Psoas muscle (tissue), 8 donors: ENCODE results near the gene MYB. TPM values are rescaled to one million over a fixed set of nuclear protein-coding genes. Genes with fewer than 3 reads are reported as not detected.

Experiments used
- ATAC-seq, 4 donors: fragments of 200-7000 bp; cut with Tn5 transposase; one replicate each; pipeline ENCODE4 v1.9.1; 2020; ENCODE audit warnings: moderate library complexity in 3 of 4, mild to moderate bottlenecking in 2 of 4
- DNase-seq, 2 donors: peaks; one replicate each; pipeline ENCODE4 v3.0.0-alpha.2; 2020
- H3K27ac ChIP-seq: fragments of 200-600 bp; one replicate; pipeline ENCODE4 v1.8.0; 2022
- H3K27me3 ChIP-seq, 3 donors: fragments of 200-600 bp in 1 of 3; one replicate each; pipeline versions ENCODE4 v1.6.1 to v1.8.0; 2013 to 2022; ENCODE audit warnings: low read length in 2 of 3, mild to moderate bottlenecking in 2 of 3, moderate library complexity in 1 of 3; ENCODE audit not compliant: insufficient read depth in 3 of 3
- H3K36me3 ChIP-seq, 2 donors: fragments of 200-600 bp in 1 of 2; one replicate each; pipeline versions ENCODE4 v1.6.1 to v1.8.0; 2013 to 2022; ENCODE audit warnings: low read depth in 1 of 2, mild to moderate bottlenecking in 1 of 2, moderate library complexity in 1 of 2; ENCODE audit not compliant: insufficient read depth in 1 of 2
- H3K4me1 ChIP-seq: fragments of 200-600 bp; one replicate; pipeline ENCODE4 v1.8.0; 2022
- H3K4me3 ChIP-seq: fragments of 200-600 bp; one replicate; pipeline ENCODE4 v1.8.0; 2022; ENCODE audit warnings: mild to moderate bottlenecking
- H3K9me3 ChIP-seq: fragments of 200-600 bp; one replicate; pipeline ENCODE4 v1.8.0; 2022
- CTCF ChIP-seq: fragments of 200-600 bp; IDR thresholded peaks from one replicate; pipeline ENCODE4 v1.8.0; 2022; ENCODE audit warnings: antibody characterized with exemption
- WGBS, 3 donors: extraction: QIAGEN DNeasy Blood & Tissue Kit; methylation state at CpG; one replicate each; pipeline versions ENCODE4 v1.1.6 to v1.1.7; 2013; 5-methylcytosine and 5-hydroxymethylcytosine counted together
- intact Hi-C, 2 donors: fragments of 100-400 bp; cut with DNase I; formaldehyde crosslinking; loops; one replicate each; pipeline versions ENCODE4 v1.11.0 to v1.14.2; 2022
- polyA plus RNA-seq, 3 donors: library from polyadenylated mRNA; stranded (reverse); fragments of 200-250 nt; gene quantifications; one replicate each; pipeline ENCODE4 v1.2.3, GENCODE V29; 2013
- total RNA-seq, 4 donors: library from RNA; stranded (reverse); fragmentation: NEBNext Ultra II Directional in 2 of 4; extraction: Animal tissue kit (Norgen Biotek cat#: 25700) in 2 of 4; gene quantifications; one replicate each; pipeline versions ENCODE4 v1.2.1 to v1.2.4, GENCODE V29; 2021 to 2023
- donor health status: healthy with polysubstance abuse.
- donor health status: DM: no; HTN: no; CAD: no; lungs with moderate emphysema.
- donor health status: Bipolar disorder and iron deficiency.
- donor health status: healthy.
- donor health status: DM: yes; HTN: yes; CAD: no.
- donor health status: DM: no; HTN: no; CAD: no.
- donor health status: DM: no; HTN: no; CAD: no.
- donor health status: DM: yes; HTN: yes; CAD: no.

Gene MYB
- total and polyA plus RNA-seq, 7 donors, result 0.04 to 0.28 (median 0.05) TPM; not detected in 3

- Histone ChIP-seq H3K27ac (no peak overlapping the region), H3K4me3 (no peak overlapping the region), H3K4me1 (no peaks in the 10 kb centered on the region), H3K9me3 (no peaks in the 10 kb centered on the region), H3K36me3 (no peaks in the 10 kb centered on the region), H3K27me3 (no peaks in the 10 kb centered on the region)
- intact Hi-C loops, result no loop called here
- 63 to 66% (median 64%) methylated on average over 13 of the region's 13 CpGs for WGBS, 3 donors
- DNase-seq (no peak), ATAC-seq (no peak)
- TF ChIP-seq CTCF, result no peak
These were observed 70.7 kb downstream of the MYB start for GRCh38 chr6:135251498-135252441.

- 52 to 59% (median 58%) methylated on average over 1 of the region's 1 CpG for WGBS, 3 donors
- ATAC-seq, result no peak
- intact Hi-C loops, result no loop called here
- no peak for DNase-seq
- H3K36me3 ChIP-seq, result no peaks in the 10 kb centered on the region
- H3K9me3 ChIP-seq, result no peaks in the 10 kb centered on the region
- H3K4me3 ChIP-seq, result no peak overlapping the region
- H3K27ac ChIP-seq, result no peak overlapping the region
- no peaks in the 10 kb centered on the region for H3K27me3 ChIP-seq
- H3K4me1 ChIP-seq, result no peaks in the 10 kb centered on the region
- TF ChIP-seq CTCF, result no peak
These were observed 73.4 kb downstream of the MYB start for GRCh38 chr6:135254471-135254870.

GRCh38 chr6:135256866-135257265 is 75.8 kb downstream of the MYB start:
- no peaks in the 10 kb centered on the region for H3K36me3 ChIP-seq
- no peak for ATAC-seq
- H3K4me1 ChIP-seq, result no peaks in the 10 kb centered on the region
- H3K27ac ChIP-seq, result no peak overlapping the region
- TF ChIP-seq CTCF, result no peak
- no peaks in the 10 kb centered on the region for H3K9me3 ChIP-seq
- DNase-seq, result no peak
- WGBS, 3 donors, result 57 to 64% (median 61%) methylated on average over 4 of the region's 4 CpGs
- H3K4me3 ChIP-seq, result no peak overlapping the region
- intact Hi-C loops, result loop anchor here in 1 of 2 donors (2.0 kb wide), 1 partner anchor 112 kb away; no protein-coding TSS in a partner anchor
- no peaks in the 10 kb centered on the region for H3K27me3 ChIP-seq

GRCh38 chr6:135257631-135258405 is 76.7 kb downstream of the MYB start:
- H3K27ac ChIP-seq, result no peak overlapping the region
- H3K4me1 ChIP-seq, result no peaks in the 10 kb centered on the region
- intact Hi-C loops, result loop anchor here in 1 of 2 donors (2.0 kb wide), 1 partner anchor 113 kb away; no protein-coding TSS in a partner anchor
- no peaks in the 10 kb centered on the region for H3K36me3 ChIP-seq
- no peaks in the 10 kb centered on the region for H3K9me3 ChIP-seq
- 57 to 73% (median 61%) methylated on average over 2 of the region's 2 CpGs for WGBS, 3 donors
- TF ChIP-seq CTCF, result peak; percentile 23
- H3K4me3 ChIP-seq, result no peak overlapping the region
- ATAC-seq (no peak), DNase-seq (no peak)
- no peaks in the 10 kb centered on the region for H3K27me3 ChIP-seq
